ENCODE measurements around the gene DSP. TPM values are rescaled to one million over a fixed set of nuclear protein-coding genes. Genes with fewer than 3 reads are reported as not detected.

The DSP gene
- total and polyA plus RNA-seq, 2 experiments from 2014 or later: 73.7 to 156 TPM

DNA sequence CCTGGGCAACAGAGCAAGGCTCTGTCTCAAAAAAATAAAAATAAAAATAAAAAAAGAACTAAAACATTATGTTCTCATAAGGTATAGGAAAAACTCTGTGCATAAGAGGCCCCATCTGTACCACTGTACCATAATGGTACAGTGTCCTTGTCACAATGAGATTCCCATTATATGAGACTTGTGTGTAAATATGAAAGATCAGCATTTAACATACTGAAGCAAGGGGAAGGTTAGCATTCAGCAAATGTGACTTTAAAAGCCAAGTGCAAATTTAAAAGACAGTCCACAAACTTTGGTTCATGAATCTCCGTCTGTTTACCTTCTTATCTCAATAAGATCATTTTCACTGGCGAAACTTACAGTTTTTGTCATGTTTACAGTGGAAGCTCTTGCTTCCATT is 16.2 kb downstream of the DSP start:
- peaks cover 51% of the 10 kb centered on the region for H3K79me2 ChIP-seq
- H3K4me1 ChIP-seq (ENCODE audit: insufficient read depth): peaks cover 9% of the 10 kb centered on the region
- peak overlapping the region; percentile 1 for H3K27ac ChIP-seq
- H3K27me3 ChIP-seq: no peaks in the 10 kb centered on the region
- no peaks in the 10 kb centered on the region for H3K9me2 ChIP-seq (replicated peaks; ENCODE audit: insufficient read depth)
- H4K20me1 ChIP-seq (ENCODE audit: insufficient read depth, poor library complexity, severe bottlenecking): no peaks in the 10 kb centered on the region
- no peaks in the 10 kb centered on the region for H3K36me3 ChIP-seq (replicated peaks; ENCODE audit: insufficient read depth, low read depth)
- no peak for DNase-seq (ENCODE audit: low spot score)
- no peak overlapping the region for H3K4me2 ChIP-seq
- H3K4me3 ChIP-seq: no peak overlapping the region
- H2AFZ ChIP-seq: no peak overlapping the region
- 88% methylated on average over 2 of the region's 2 CpGs for WGBS (ENCODE audit: low lambda C conversion rate, missing lambda C conversion rate)
- H3K9me3 ChIP-seq (ENCODE audit: low read depth): no peaks in the 10 kb centered on the region
- no peak for TF ChIP-seq EZH2 (IDR thresholded peaks at IDR 0.05; ENCODE audit: borderline replicate concordance)
- TF ChIP-seq, protein P1, sequence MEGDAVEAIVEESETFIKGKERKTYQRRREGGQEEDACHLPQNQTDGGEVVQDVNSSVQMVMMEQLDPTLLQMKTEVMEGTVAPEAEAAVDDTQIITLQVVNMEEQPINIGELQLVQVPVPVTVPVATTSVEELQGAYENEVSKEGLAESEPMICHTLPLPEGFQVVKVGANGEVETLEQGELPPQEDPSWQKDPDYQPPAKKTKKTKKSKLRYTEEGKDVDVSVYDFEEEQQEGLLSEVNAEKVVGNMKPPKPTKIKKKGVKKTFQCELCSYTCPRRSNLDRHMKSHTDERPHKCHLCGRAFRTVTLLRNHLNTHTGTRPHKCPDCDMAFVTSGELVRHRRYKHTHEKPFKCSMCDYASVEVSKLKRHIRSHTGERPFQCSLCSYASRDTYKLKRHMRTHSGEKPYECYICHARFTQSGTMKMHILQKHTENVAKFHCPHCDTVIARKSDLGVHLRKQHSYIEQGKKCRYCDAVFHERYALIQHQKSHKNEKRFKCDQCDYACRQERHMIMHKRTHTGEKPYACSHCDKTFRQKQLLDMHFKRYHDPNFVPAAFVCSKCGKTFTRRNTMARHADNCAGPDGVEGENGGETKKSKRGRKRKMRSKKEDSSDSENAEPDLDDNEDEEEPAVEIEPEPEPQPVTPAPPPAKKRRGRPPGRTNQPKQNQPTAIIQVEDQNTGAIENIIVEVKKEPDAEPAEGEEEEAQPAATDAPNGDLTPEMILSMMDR (IDR thresholded peaks at IDR 0.05; ENCODE audit: poor library complexity): no peak
- TF ChIP-seq EZH2phosphoT487 (IDR thresholded peaks at IDR 0.05; ENCODE audit: low read depth, severe bottlenecking, unreplicated experiment): no peak

DNA sequence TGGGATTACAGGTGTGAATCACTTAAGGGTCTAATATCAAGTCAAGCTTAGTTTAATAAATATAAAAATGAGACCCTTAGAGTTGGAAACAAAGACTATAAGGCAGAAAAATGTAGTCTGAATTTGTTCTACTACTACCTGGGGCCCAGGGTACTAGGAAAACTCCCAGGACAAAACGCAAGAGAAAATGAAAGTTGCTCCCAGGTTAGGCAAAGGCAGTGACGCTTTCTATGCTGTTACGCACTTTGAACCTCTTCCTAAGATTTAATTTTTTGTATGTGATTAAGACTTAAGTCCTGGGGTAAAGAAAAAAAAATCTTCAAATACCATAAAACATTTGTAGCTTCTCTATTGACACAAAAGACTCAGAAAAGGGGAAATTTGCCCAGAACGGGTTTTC is 17.3 kb downstream of the DSP start:
- DNase-seq (ENCODE audit: low spot score): no peak
- Histone ChIP-seq H4K20me1 (ENCODE audit: insufficient read depth, poor library complexity, severe bottlenecking) (no peaks in the 10 kb centered on the region), H3K4me1 (ENCODE audit: insufficient read depth) (peaks cover 5% of the 10 kb centered on the region), H3K27ac (peak overlapping the region; percentile 80), H3K36me3 (replicated peaks; ENCODE audit: insufficient read depth, low read depth) (no peaks in the 10 kb centered on the region), H3K27me3 (no peaks in the 10 kb centered on the region), H2AFZ (no peak overlapping the region), H3K4me3 (no peak overlapping the region), H3K9me2 (replicated peaks; ENCODE audit: insufficient read depth) (no peaks in the 10 kb centered on the region), H3K4me2 (peak overlapping the region; percentile 3), H3K79me2 (peaks cover 44% of the 10 kb centered on the region), H3K9me3 (ENCODE audit: low read depth) (no peaks in the 10 kb centered on the region)
- WGBS (ENCODE audit: low lambda C conversion rate, missing lambda C conversion rate): 77% methylated on average over 4 of the region's 4 CpGs
- TF ChIP-seq, protein P1 (IDR thresholded peaks at IDR 0.05; ENCODE audit: poor library complexity): no peak
- TF ChIP-seq EZH2 (IDR thresholded peaks at IDR 0.05; ENCODE audit: borderline replicate concordance): no peak
- TF ChIP-seq EZH2phosphoT487 (IDR thresholded peaks at IDR 0.05; ENCODE audit: low read depth, severe bottlenecking, unreplicated experiment): no peak

DNA sequence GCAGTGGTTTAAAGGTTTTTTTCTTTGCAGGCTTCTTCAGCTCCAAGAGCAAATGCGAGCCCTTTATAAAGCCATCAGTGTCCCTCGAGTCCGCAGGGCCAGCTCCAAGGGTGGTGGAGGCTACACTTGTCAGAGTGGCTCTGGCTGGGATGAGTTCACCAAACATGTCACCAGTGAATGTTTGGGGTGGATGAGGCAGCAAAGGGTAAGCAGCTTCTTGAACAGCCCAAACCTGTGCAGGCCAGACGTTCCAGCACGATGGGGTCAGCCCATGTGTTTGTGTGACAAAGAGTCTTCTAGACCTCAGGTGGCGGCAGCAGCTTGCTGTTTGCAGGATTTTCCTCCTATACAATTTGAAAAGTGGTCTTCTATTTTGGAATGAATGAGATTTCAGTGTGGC is 17.7 kb downstream of the DSP start:
- Histone ChIP-seq H2AFZ (no peak overlapping the region), H3K36me3 (replicated peaks; ENCODE audit: insufficient read depth, low read depth) (no peaks in the 10 kb centered on the region), H3K4me2 (no peak overlapping the region), H4K20me1 (ENCODE audit: insufficient read depth, poor library complexity, severe bottlenecking) (no peaks in the 10 kb centered on the region), H3K4me1 (ENCODE audit: insufficient read depth) (peaks cover 5% of the 10 kb centered on the region), H3K4me3 (no peak overlapping the region), H3K79me2 (peaks cover 44% of the 10 kb centered on the region), H3K27ac (peak overlapping the region; percentile 80), H3K9me3 (ENCODE audit: low read depth) (no peaks in the 10 kb centered on the region), H3K9me2 (replicated peaks; ENCODE audit: insufficient read depth) (no peaks in the 10 kb centered on the region), H3K27me3 (no peaks in the 10 kb centered on the region)
- 90% methylated on average over 6 of the region's 6 CpGs for WGBS (ENCODE audit: low lambda C conversion rate, missing lambda C conversion rate)
- TF ChIP-seq, protein P1 (IDR thresholded peaks at IDR 0.05; ENCODE audit: poor library complexity): no peak
- TF ChIP-seq EZH2phosphoT487 (IDR thresholded peaks at IDR 0.05; ENCODE audit: low read depth, severe bottlenecking, unreplicated experiment): no peak
- TF ChIP-seq EZH2 (IDR thresholded peaks at IDR 0.05; ENCODE audit: borderline replicate concordance): no peak
- DNase-seq (ENCODE audit: low spot score): no peak

Data from hepatocyte (in vitro differentiated cells).